A673 (cell line): ENCODE measurements around the gene PNKD.
A peak's percentile ranks its signal among the peaks of the same experiment; 100 is the strongest.

Experiments used
- EZH2 ChIP-seq: fragments of 200-600 bp; sonication (generic); IDR thresholded peaks from 2 replicates; pipeline ENCODE4 v1.6.1; 2017; ENCODE audit warnings: borderline replicate concordance, low read depth, mild to moderate bottlenecking, mixed read lengths, antibody characterized with exemption, low read length; ENCODE audit not compliant: poor library complexity, severe bottlenecking
- TF ChIP-seq, protein P1 (sequence below): fragments of 300-800, 200-600 bp; sonication (generic); conservative IDR thresholded peaks from 2 replicates; pipeline ENCODE4 v1.5.1; 2017; ENCODE audit warnings: low read depth, mild to moderate bottlenecking, antibody characterized with exemption, low read length, moderate library complexity, mixed read lengths

DNA sequence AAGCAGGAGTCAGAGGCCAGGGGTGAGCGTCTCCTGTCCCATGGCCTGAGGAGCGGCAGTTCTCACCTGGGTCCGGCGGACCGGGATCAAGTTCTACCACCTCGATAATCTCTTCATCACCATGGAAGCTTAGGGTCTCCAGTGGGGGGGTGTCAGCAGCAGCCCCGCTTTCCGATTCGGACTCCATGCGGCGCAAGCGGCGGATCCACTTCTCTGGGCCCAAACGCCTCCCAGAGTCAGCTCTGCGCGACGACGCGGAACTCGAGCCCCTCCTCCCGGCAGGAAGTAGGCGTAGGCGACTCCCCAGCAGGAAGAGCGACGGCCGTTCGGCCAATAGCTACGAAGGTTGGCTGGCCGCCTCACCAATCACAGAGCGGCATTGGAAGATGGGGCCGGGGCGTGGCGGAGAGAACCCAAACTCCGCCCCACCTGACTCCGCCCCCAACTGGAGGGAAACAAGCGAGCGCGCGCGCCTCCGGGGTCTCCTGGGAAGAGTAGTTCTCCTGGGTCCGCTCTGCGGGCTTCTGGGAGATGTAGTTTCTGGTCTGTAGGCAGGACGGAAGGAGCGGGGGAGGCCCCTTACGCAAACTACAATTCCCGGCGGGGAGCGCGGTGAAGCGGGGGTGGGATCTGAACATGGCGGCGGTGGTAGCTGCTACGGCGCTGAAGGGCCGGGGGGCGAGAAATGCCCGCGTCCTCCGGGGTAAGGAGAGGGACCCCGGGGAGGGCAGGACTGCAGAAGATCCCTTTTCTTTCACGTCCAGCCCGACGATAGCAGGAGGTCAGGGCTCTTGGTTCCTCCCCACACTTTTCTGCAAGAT is at the start of gene PNKD, which contains the start of gene AAMP:
- TF ChIP-seq, protein P1, sequence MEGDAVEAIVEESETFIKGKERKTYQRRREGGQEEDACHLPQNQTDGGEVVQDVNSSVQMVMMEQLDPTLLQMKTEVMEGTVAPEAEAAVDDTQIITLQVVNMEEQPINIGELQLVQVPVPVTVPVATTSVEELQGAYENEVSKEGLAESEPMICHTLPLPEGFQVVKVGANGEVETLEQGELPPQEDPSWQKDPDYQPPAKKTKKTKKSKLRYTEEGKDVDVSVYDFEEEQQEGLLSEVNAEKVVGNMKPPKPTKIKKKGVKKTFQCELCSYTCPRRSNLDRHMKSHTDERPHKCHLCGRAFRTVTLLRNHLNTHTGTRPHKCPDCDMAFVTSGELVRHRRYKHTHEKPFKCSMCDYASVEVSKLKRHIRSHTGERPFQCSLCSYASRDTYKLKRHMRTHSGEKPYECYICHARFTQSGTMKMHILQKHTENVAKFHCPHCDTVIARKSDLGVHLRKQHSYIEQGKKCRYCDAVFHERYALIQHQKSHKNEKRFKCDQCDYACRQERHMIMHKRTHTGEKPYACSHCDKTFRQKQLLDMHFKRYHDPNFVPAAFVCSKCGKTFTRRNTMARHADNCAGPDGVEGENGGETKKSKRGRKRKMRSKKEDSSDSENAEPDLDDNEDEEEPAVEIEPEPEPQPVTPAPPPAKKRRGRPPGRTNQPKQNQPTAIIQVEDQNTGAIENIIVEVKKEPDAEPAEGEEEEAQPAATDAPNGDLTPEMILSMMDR: 0 out of 2 replicates have a peak, but pooled peaks have one; percentile 18
- TF ChIP-seq EZH2: no peak
